Islet of Langerhans (tissue), 1 donor: ENCODE data around the gene UTS2B.

Source experiments
- FAIRE-seq: peaks from one replicate; lab custom pipeline; 2011; peaks lifted over from hg19 to GRCh38; lab: Jason Lieb, UNC

The UTS2B gene

DNA sequence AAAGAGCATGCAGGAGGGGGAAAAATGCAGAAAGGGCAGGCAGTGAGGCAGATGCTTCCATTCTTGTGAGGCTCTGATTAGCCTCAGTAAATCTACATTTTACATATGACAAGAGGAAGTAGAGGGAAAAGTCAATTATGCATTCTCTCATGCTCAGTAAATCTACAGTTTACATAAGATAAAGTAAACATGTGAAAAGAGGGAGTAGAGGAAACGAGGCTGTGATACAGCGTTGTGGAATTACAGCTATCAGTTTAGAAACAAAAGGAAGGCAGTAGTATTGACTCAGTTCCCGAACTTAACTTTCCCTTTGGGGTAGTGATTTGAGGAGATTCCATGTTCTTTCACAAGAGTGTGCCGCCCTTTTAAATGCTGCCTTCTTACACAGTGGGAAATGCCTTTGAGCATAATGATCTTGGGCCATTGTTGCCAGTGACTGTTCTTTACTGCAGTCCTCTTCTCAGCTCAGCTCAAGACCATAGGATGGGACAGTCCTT lies 92.0 kb downstream of the UTS2B start:
- FAIRE-seq, result no peak

GRCh38 chr3:191237047-191237882 lies 93.1 kb downstream of the UTS2B start:
- no peak for FAIRE-seq

DNA sequence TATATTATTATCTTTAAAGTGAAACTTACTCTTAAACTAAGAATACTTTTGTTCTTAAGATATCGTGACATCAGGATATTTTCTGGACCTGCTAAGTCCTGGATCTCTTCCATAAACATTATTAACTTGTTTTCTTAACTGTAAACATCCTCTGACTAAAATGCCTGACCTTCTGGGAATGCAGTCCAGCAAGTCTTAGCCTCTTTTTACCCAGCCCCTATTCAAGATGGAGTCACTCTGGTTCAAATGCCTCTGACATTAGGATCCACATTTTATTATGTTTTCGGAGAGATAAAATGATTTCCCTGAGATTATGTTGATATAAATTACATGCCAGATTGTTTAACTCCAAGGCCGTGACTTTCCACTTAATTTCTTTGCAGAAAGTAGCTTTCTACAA lies 93.7 kb downstream of the UTS2B start:
- no peak for FAIRE-seq

- no peak for FAIRE-seq
Measured at GRCh38 chr3:191235331-191236314, 94.7 kb downstream of the UTS2B start.

- no peak for FAIRE-seq
Measured at GRCh38 chr3:191234216-191234615, 96.1 kb downstream of the UTS2B start.

DNA sequence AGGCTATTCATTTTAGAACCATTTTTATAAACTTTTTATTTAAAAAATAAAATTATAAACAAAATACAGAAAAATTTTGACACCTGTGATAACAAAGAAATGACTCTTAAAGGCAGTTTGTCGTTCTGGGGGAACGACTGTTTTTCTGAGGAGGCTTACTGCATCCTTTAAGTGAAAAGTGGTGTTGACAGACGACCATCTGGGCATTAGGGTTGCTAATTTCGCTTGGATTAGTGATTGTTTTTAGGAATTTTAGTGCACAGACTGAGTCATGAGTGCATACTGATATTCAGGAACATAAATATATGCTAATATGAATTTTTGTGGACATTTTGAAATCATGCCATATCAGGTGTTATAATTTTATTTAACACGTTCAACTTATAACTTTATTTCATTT lies 102.8 kb downstream of the UTS2B start:
- no peak for FAIRE-seq

DNA sequence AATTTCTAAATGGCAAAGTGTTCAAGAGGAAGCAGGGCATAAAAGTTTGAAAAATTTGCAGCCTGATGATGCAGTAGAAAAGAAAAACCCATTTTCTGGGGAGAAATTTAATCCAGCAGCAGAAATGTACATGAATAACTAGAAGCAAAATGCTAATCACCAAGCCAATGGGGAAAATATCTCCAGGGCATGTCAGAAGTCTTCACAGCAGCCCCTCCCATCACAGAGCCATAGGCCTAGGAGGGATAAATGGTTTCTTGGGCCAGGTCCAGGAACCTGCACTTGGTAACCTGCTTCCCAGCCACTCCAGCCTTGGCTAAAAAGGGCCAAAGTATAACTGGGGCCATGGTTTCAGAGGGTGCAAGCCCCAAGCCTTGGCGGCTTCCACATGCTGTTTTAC lies 108.7 kb downstream of the UTS2B start:
- no peak for FAIRE-seq

DNA sequence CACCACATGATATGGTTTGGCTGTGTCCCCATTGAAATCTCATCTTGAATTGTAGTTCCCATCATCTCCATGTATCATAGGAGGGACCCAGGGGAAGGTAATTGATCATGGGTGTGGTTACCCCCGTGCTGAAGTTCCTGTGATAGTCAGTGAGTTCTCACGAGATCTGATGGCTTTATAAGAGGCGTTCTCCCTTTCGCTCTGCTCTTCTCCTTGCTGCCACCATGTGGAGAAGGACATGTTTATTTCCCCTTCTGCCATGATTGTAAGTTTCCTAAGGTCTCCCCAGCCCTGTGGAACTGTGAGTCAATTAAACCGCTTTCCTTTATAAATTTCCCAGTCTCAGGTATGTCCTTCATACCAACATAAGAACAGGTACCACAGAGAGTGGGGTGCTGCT lies 109.4 kb downstream of the UTS2B start:
- no peak for FAIRE-seq

GRCh38 chr3:191217301-191217700 lies 113.0 kb downstream of the UTS2B start:
- FAIRE-seq, result no peak
